GM18520 (cell line): ENCODE data around the gene SRPX2.
"Not testable (repeated sequence)": the region's sequence is repeated elsewhere in the genome, so short reads cannot be mapped to it uniquely, and the experiment has no call there.

ENCODE experiments used
- ATAC-seq: cut with Tn5 transposase; IDR thresholded peaks from one replicate; pipeline ENCODE4 v1.9.1; 2021; ENCODE audit not compliant: unreplicated experiment

The SRPX2 gene

GRCh38 chrX:100695991-100696390 is 52.0 kb downstream of the SRPX2 start:
- ATAC-seq = no peak

- ATAC-seq = no peak
Measured at GRCh38 chrX:100696699-100697351, 52.8 kb downstream of the SRPX2 start.

- ATAC-seq = no peak
Measured at GRCh38 chrX:100698551-100698950, 54.6 kb downstream of the SRPX2 start.

- ATAC-seq = no peak
Measured at GRCh38 chrX:100700809-100701208, 56.8 kb downstream of the SRPX2 start.

- no peak for ATAC-seq
Measured at GRCh38 chrX:100704581-100705203, 60.7 kb downstream of the SRPX2 start.

- ATAC-seq = no peak
Measured at GRCh38 chrX:100710816-100711215, 66.8 kb downstream of the SRPX2 start.

- ATAC-seq = no peak
Measured at GRCh38 chrX:100717363-100717762, 73.4 kb downstream of the SRPX2 start.

- ATAC-seq = no peak
Measured at GRCh38 chrX:100719139-100719538, 75.1 kb downstream of the SRPX2 start.

GRCh38 chrX:100720301-100720700 is 76.3 kb downstream of the SRPX2 start:
- no peak for ATAC-seq

- no peak for ATAC-seq
Measured at GRCh38 chrX:100721328-100721727, 77.3 kb downstream of the SRPX2 start.

- ATAC-seq = not testable (repeated sequence)
Measured at GRCh38 chrX:100724006-100724405, 80.0 kb downstream of the SRPX2 start.
